Measurements from ENCODE around the gene GID4.

DNA sequence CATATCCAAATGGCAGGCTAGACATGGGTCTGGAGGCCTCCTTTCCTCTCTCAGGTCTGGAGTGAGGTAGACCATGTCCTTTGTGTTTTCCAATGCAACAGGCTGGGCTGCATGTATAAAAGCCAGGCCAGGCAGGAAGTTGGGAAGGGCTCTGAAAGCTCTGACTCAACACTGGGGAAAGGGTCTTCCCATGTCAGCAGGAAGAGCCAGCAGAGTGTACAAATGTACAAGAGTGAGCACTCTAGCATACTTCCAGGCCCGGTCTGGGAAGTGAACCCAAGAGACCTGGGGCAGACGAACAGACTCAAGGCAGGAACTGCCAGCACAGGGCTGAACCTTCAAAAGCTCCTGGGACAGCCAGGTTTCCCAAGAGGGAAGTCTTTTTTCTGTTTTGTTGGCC lies 7.3 kb upstream of the GID4 start:
- TF ChIP-seq FOXA1 (IDR thresholded peaks at IDR 0.05) = no peak
- no peak for TF ChIP-seq SP1 (IDR thresholded peaks at IDR 0.05)
- no peak for TF ChIP-seq BHLHE40 (IDR thresholded peaks at IDR 0.05; ENCODE audit: borderline replicate concordance)
- no peak for TF ChIP-seq ZNF384 (IDR thresholded peaks at IDR 0.05)
- no peak for TF ChIP-seq LEF1 (IDR thresholded peaks at IDR 0.05; ENCODE audit: borderline replicate concordance)
- TF ChIP-seq SUZ12 (IDR thresholded peaks at IDR 0.05) = no peak
- TF ChIP-seq TARDBP (IDR thresholded peaks at IDR 0.05) = no peak
- TF ChIP-seq ARNT (IDR thresholded peaks at IDR 0.05) = no peak
- no peak for TF ChIP-seq HDGF (IDR thresholded peaks at IDR 0.05; ENCODE audit: borderline replicate concordance)

All from HEK293T (cell line).